Measurements from ENCODE around the gene PJA2. TPM values are rescaled to one million over a fixed set of nuclear protein-coding genes. Genes with fewer than 3 reads are reported as not detected.
A peak's percentile ranks its signal among the peaks of the same experiment; 100 is the strongest.

PJA2 gene
- total RNA-seq, 1 donor from 2014 or later = 63.4 TPM

DNA sequence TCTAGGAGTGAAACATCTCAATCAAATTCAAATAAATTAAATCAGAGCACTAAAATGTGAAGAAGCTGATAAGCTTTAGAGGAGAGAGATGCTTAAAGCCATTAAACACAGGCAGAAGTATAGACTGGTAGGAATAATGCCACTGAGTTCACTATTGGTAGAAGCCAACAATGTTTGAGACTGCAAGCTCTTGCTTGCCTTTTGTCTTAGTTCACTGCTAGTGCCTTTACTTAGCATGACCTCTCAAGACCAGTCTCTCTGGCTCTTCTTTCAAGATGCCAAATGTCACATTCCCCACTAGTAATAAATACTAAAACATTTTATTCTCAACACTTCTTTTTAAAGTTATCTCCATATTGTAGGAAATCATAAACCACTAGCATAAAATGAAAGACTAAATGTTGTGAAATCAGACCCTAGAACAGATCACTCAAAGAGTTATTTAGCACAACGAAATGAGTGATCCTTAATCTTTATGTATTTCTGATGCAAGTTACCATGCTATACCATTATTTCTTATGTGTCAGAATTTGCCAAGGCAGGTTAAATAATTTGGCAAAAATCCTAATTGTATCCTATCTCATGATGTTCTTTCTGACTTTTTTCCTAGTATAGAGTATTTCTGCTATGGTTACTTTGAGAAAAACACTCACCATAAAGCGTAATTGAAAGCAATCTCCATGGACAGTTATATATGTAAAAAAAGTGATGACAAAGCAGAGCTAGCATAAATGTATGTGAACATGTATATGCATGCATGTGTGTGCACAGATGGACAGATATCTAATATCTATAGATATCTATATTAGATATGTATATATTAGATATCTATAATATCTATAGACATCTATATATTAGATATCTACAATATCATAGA lies 57.5 kb downstream of the PJA2 start:
- Mint-ChIP-seq H3K4me1 (ENCODE audit: low read depth) (no peaks in the 10 kb centered on the region), H3K27me3 (no peaks in the 10 kb centered on the region), H3K27ac (no peak overlapping the region), H3K9me3 (ENCODE audit: low read depth) (no peaks in the 10 kb centered on the region), H3K4me3 (ENCODE audit: low read depth) (no peak overlapping the region), H3K36me3 (ENCODE audit: insufficient read depth) (peaks cover 10% of the 10 kb centered on the region)
- TF ChIP-seq, protein P1, sequence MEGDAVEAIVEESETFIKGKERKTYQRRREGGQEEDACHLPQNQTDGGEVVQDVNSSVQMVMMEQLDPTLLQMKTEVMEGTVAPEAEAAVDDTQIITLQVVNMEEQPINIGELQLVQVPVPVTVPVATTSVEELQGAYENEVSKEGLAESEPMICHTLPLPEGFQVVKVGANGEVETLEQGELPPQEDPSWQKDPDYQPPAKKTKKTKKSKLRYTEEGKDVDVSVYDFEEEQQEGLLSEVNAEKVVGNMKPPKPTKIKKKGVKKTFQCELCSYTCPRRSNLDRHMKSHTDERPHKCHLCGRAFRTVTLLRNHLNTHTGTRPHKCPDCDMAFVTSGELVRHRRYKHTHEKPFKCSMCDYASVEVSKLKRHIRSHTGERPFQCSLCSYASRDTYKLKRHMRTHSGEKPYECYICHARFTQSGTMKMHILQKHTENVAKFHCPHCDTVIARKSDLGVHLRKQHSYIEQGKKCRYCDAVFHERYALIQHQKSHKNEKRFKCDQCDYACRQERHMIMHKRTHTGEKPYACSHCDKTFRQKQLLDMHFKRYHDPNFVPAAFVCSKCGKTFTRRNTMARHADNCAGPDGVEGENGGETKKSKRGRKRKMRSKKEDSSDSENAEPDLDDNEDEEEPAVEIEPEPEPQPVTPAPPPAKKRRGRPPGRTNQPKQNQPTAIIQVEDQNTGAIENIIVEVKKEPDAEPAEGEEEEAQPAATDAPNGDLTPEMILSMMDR (IDR thresholded peaks at IDR 0.05; ENCODE audit: unreplicated experiment) = no peak
- DNase-seq (ENCODE audit: low spot score, unreplicated experiment) = no peak

DNA sequence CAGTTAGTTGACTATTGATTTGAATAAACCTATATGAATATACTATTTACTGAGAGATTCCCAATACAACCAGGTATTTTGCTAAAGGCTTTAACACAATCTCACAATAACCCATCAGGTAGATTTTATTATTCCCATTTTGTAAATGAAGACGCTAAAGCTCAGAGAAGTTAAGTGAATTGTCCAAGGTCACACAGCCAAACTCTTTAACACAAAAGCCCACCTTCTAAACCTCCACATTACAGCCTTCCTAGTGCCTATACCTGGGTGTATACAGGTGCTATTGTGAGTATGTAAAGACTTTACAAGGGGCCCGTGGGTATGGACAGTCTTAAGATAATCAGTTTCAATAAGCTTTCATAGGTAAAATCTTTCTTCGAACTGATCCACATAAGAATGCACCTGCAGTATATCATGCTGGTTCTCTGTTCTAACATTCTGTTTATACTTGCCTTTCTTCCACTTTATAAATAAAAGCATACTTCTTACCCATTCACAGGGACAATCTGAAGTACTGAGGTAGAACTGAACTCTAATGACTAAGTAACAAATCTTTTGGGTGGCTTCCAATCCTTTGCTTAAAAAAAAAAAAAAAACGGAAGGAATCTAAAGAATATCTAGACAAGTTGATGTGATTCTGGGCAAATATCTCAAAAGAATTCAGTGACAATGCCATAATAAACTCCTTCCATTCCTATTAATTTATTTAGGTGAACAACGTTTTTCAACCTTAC lies 59.1 kb downstream of the PJA2 start:
- Mint-ChIP-seq H3K27me3 (no peaks in the 10 kb centered on the region), H3K36me3 (ENCODE audit: insufficient read depth) (peaks cover 13% of the 10 kb centered on the region), H3K4me3 (ENCODE audit: low read depth) (no peak overlapping the region), H3K9me3 (ENCODE audit: low read depth) (no peaks in the 10 kb centered on the region), H3K4me1 (ENCODE audit: low read depth) (no peaks in the 10 kb centered on the region), H3K27ac (no peak overlapping the region)
- no peak for DNase-seq (ENCODE audit: low spot score, unreplicated experiment)
- TF ChIP-seq, protein P1 (IDR thresholded peaks at IDR 0.05; ENCODE audit: unreplicated experiment) = no peak

DNA sequence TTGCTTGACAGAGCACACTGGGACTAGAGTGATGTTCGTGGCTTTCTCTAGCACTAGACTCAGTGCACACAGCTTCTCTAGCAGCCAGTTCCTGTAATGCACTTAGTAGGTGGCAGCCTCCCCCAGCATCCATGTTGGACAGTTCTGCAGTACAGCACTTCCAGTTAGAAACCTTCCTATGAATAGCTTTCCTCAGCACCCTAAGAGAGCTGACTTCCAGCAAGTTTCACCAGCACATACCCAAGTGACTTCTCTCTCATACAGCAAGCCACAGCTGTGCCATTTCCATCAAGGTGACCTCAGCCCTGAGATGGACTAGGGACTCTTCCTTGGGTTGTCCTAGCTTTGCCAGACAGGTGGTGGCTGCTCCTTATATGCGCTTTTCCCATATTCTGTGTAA lies 60.4 kb downstream of the PJA2 start:
- H3K9me3 Mint-ChIP-seq (ENCODE audit: low read depth) = no peaks in the 10 kb centered on the region
- no peak overlapping the region for H3K4me3 Mint-ChIP-seq (ENCODE audit: low read depth)
- H3K27me3 Mint-ChIP-seq = no peaks in the 10 kb centered on the region
- no peak overlapping the region for H3K27ac Mint-ChIP-seq
- H3K36me3 Mint-ChIP-seq (ENCODE audit: insufficient read depth) = peaks cover 17% of the 10 kb centered on the region
- DNase-seq (ENCODE audit: low spot score, unreplicated experiment) = no peak
- TF ChIP-seq, protein P1 (IDR thresholded peaks at IDR 0.05; ENCODE audit: unreplicated experiment) = no peak
- no peaks in the 10 kb centered on the region for H3K4me1 Mint-ChIP-seq (ENCODE audit: low read depth)

DNA sequence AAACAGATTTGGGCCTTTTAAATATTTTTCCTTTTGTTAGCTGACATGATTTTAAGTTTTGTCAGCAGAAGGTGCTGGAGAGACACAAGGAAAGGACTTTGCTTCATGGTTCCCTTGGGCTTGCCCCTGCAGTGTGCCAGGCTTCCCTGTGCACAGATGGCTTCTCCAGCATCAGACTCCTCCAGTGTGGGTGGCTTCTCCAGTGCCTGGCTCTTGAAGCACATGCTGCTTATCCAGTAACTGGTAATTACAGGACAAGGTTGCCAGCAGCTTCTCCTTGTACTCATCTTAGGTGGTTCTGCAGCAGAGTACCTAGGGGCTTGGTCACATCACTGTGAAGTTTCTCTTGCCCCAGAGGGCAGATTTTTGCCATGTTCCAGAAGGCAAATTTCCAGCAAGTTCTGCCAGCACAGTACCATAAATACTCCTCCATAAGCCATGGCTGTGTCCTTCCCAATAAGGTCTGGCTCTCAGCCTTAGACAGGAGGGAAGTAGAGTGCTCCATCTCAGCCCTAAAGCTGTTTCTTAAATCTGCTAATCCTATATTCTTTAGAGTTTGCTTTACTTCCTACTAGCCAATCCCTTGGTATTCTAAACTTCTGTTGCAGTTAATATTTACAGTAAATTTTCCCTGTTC lies 62.4 kb downstream of the PJA2 start:
- no peaks in the 10 kb centered on the region for H3K9me3 Mint-ChIP-seq (ENCODE audit: low read depth)
- H3K4me1 Mint-ChIP-seq (ENCODE audit: low read depth) = no peaks in the 10 kb centered on the region
- TF ChIP-seq, protein P1 (IDR thresholded peaks at IDR 0.05; ENCODE audit: unreplicated experiment) = no peak
- peaks cover 19% of the 10 kb centered on the region for H3K36me3 Mint-ChIP-seq (ENCODE audit: insufficient read depth)
- H3K27me3 Mint-ChIP-seq = no peaks in the 10 kb centered on the region
- no peak for DNase-seq (ENCODE audit: low spot score, unreplicated experiment)
- H3K27ac Mint-ChIP-seq = peak overlapping the region; percentile 43
- H3K4me3 Mint-ChIP-seq (ENCODE audit: low read depth) = no peak overlapping the region

DNA sequence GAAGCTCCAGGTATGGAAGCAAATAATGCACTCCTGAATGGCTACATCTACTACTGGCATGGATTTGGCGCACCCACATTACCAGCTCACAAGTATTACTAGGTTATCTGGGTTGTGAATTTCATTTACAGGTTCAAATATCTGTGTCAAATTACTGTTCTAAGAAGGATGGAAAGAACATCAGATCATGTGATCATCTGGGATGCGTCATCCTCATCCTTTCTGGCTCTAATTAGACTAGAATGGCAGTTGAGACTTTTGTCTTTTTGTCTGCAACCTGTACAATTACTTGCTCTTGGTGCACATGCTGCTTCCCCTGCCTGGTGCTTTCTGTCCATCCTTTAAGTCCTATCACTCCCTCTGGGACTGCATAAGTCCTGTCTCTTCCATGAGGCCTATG lies 64.1 kb downstream of the PJA2 start:
- no peak overlapping the region for H3K4me3 Mint-ChIP-seq (ENCODE audit: low read depth)
- no peaks in the 10 kb centered on the region for H3K27me3 Mint-ChIP-seq
- TF ChIP-seq, protein P1 (IDR thresholded peaks at IDR 0.05; ENCODE audit: unreplicated experiment) = no peak
- H3K36me3 Mint-ChIP-seq (ENCODE audit: insufficient read depth) = peaks cover 19% of the 10 kb centered on the region
- no peaks in the 10 kb centered on the region for H3K9me3 Mint-ChIP-seq (ENCODE audit: low read depth)
- H3K4me1 Mint-ChIP-seq (ENCODE audit: low read depth) = no peaks in the 10 kb centered on the region
- H3K27ac Mint-ChIP-seq = peak overlapping the region; percentile 62
- DNase-seq (ENCODE audit: low spot score, unreplicated experiment) = no peak
